ENCODE results near the gene GAS2. TPM values are rescaled to one million over a fixed set of nuclear protein-coding genes. Genes with fewer than 3 reads are reported as not detected.

Gene GAS2
- total RNA-seq, 1 experiment from 2014 or later = 4.4 TPM

GRCh38 chr11:22787055-22787454, 120.6 kb downstream of the GAS2 start:
- DNase-seq (ENCODE audit: low spot score) = no peak

GRCh38 chr11:22787551-22788162, 121.2 kb downstream of the GAS2 start:
- peak; percentile 61 for DNase-seq (ENCODE audit: low spot score)

GRCh38 chr11:22792497-22792896, 126.1 kb downstream of the GAS2 start:
- DNase-seq (ENCODE audit: low spot score) = peak; percentile 79

GRCh38 chr11:22795914-22796313, 129.5 kb downstream of the GAS2 start:
- no peak for DNase-seq (ENCODE audit: low spot score)

GRCh38 chr11:22797047-22797446, 130.6 kb downstream of the GAS2 start:
- DNase-seq (ENCODE audit: low spot score) = no peak

- no peak for DNase-seq (ENCODE audit: low spot score)
Observed at GRCh38 chr11:22798901-22799300, 132.5 kb downstream of the GAS2 start.

GRCh38 chr11:22800482-22800881, 134.1 kb downstream of the GAS2 start:
- DNase-seq (ENCODE audit: low spot score) = no peak

GRCh38 chr11:22802861-22803260, 136.4 kb downstream of the GAS2 start:
- no peak for DNase-seq (ENCODE audit: low spot score)

GRCh38 chr11:22807391-22807790, 141.0 kb downstream of the GAS2 start:
- DNase-seq (ENCODE audit: low spot score) = no peak

- no peak for DNase-seq (ENCODE audit: low spot score)
Observed at GRCh38 chr11:22807855-22808570, 141.6 kb downstream of the GAS2 start.

- no peak for DNase-seq (ENCODE audit: low spot score)
Observed at GRCh38 chr11:22808571-22809197, 142.3 kb downstream of the GAS2 start.

- DNase-seq (ENCODE audit: low spot score) = no peak
Observed at GRCh38 chr11:22809893-22810292, 143.5 kb downstream of the GAS2 start.

GRCh38 chr11:22822203-22822602, 155.8 kb downstream of the GAS2 start:
- DNase-seq (ENCODE audit: low spot score) = no peak

GRCh38 chr11:22828373-22828772, 162.0 kb downstream of the GAS2 start:
- no peak for DNase-seq (ENCODE audit: low spot score)

- peak; percentile 94 for DNase-seq (ENCODE audit: low spot score)
Observed at GRCh38 chr11:22829231-22830081, 163.0 kb downstream of the GAS2 start, which contains the start of gene SVIP. SVIP (minus strand) TSS chr11:22829801; CDS start chr11:22829748, 53 bp downstream.

GRCh38 chr11:22830082-22830414, 163.6 kb downstream of the GAS2 start:
- DNase-seq (ENCODE audit: low spot score) = no peak

GRCh38 chr11:22832315-22833015, 166.1 kb downstream of the GAS2 start:
- DNase-seq (ENCODE audit: low spot score) = no peak

GRCh38 chr11:22846726-22847125, 180.3 kb downstream of the GAS2 start:
- no peak for DNase-seq (ENCODE audit: low spot score)

- no peak for DNase-seq (ENCODE audit: low spot score)
Observed at GRCh38 chr11:22851477-22851876, 185.1 kb downstream of the GAS2 start.

GRCh38 chr11:22859756-22860155, 193.3 kb downstream of the GAS2 start:
- DNase-seq (ENCODE audit: low spot score) = no peak

- DNase-seq (ENCODE audit: low spot score) = no peak
Observed at GRCh38 chr11:22860241-22860640, 193.8 kb downstream of the GAS2 start, which contains the start of gene CCDC179. CCDC179 (minus strand) TSS chr11:22860474; CDS start chr11:22860421, 53 bp downstream.

Measured in H4 (cell line).